G401.6 (cell line): Measurements from ENCODE around the gene RFX3.

Source experiments
- FAIRE-seq: peaks from 2 replicates; lab custom pipeline; 2012; peaks lifted over from hg19 to GRCh38; lab: Jason Lieb, UNC

The RFX3 gene

GRCh38 chr9:3525836-3526164 is at the start of gene RFX3:
Gene RFX3 (minus strand): TSS chr9:3526001. CDS start chr9:3395588, 130,413 bp downstream.
- FAIRE-seq, result no peak

- no peak for FAIRE-seq
Observed at GRCh38 chr9:3571500-3571899, 45.7 kb upstream of the RFX3 start.

- no peak for FAIRE-seq
Observed at GRCh38 chr9:3569529-3569928, 43.7 kb upstream of the RFX3 start.

- no peak for FAIRE-seq
Observed at GRCh38 chr9:3567988-3568387, 42.2 kb upstream of the RFX3 start.

GRCh38 chr9:3553076-3553765 is 27.4 kb upstream of the RFX3 start:
- no peak for FAIRE-seq

- FAIRE-seq, result no peak
Observed at GRCh38 chr9:3549225-3549624, 23.4 kb upstream of the RFX3 start.

- no peak for FAIRE-seq
Observed at GRCh38 chr9:3548648-3549047, 22.8 kb upstream of the RFX3 start.

GRCh38 chr9:3541206-3541605 is 15.4 kb upstream of the RFX3 start:
- FAIRE-seq, result no peak

GRCh38 chr9:3534614-3535404 is 9.0 kb upstream of the RFX3 start:
- no peak for FAIRE-seq

GRCh38 chr9:3532158-3532557 is 6.4 kb upstream of the RFX3 start:
- no peak for FAIRE-seq

- no peak for FAIRE-seq
Observed at GRCh38 chr9:3528451-3528850, 2.6 kb upstream of the RFX3 start.

- FAIRE-seq, result no peak
Observed at GRCh38 chr9:3526997-3527940, 1.5 kb upstream of the RFX3 start.

- FAIRE-seq, result peak; percentile 42
Observed at GRCh38 chr9:3526165-3526996, 580 bp upstream of the RFX3 start.

- FAIRE-seq, result no peak
Observed at GRCh38 chr9:3525096-3525835, 535 bp downstream of the RFX3 start.

- FAIRE-seq, result no peak
Observed at GRCh38 chr9:3521966-3522365, 3.8 kb downstream of the RFX3 start.

- FAIRE-seq, result no peak
Observed at GRCh38 chr9:3520564-3520963, 5.2 kb downstream of the RFX3 start.

GRCh38 chr9:3517377-3518048 is 8.3 kb downstream of the RFX3 start:
- FAIRE-seq, result no peak

- FAIRE-seq, result no peak
Observed at GRCh38 chr9:3516667-3517330, 9.0 kb downstream of the RFX3 start.

- FAIRE-seq, result no peak
Observed at GRCh38 chr9:3515405-3515804, 10.4 kb downstream of the RFX3 start.

- peak; percentile 78 for FAIRE-seq
Observed at GRCh38 chr9:3514786-3515185, 11.0 kb downstream of the RFX3 start.
